HCT116 (cell line): ENCODE measurements around the gene CNTN5.

Source experiments
- CTCF ChIP-seq, 3 experiments: fragments of 200-600 bp in 1 of 3; sonication (generic) in 1 of 3; IDR thresholded peaks in 2 of 3; conservative IDR thresholded peaks in 1 of 3; 2 replicates each; pipeline ENCODE4 v1.5.1; 2012 to 2017; ENCODE audit warnings: low read depth in 2 of 3, low read length in 2 of 3, antibody characterized with exemption in 1 of 3, borderline replicate concordance in 1 of 3, control low read depth in 1 of 3, mild to moderate bottlenecking in 1 of 3, mixed read lengths in 1 of 3, mixed run types in 1 of 3, moderate library complexity in 1 of 3; ENCODE audit not compliant: insufficient read depth in 1 of 3
- EZH2 ChIP-seq: fragments of 200-600 bp; sonication (generic); IDR thresholded peaks from 2 replicates; pipeline ENCODE4 v1.6.1; 2017; ENCODE audit warnings: antibody characterized with exemption, mixed run types
- FOSL1 ChIP-seq: IDR thresholded peaks from 2 replicates; pipeline ENCODE4 v1.6.1; 2012; ENCODE audit warnings: low read depth

DNA sequence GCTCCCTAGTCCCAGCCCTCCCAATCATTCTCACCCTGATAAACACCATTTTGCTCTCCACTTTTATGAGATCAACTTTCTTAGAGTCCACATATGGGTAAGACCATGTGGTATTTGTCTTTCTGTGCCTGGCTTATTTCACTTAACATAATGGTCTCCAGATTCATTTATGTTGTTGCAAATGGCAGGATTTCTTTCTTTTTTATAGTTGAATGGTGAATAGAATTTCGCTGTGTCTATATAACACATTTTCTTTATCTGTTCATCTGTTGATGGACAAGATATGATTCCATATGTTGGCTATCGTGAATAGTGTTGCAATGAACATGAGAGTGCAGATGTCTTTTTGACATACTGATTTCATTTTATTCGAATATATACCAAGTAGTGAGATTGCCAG lies 1298.9 kb downstream of the CNTN5 start:
- TF ChIP-seq CTCF (IDR thresholded peaks at IDR 0.05 in 2 of 3, conservative IDR thresholded peaks at IDR 0.05 in 1 of 3; ENCODE audit: borderline replicate concordance in 1 of 3, insufficient read depth in 1 of 3, low read depth in 2 of 3, low read length in 2 of 3) = no peak
- TF ChIP-seq FOSL1 = no peak
- TF ChIP-seq EZH2 = no peak
